IPS DF 4.7 (cell line): ENCODE data around the gene NCLN.
"Not testable (repeated sequence)": the region's sequence is repeated elsewhere in the genome, so short reads cannot be mapped to it uniquely, and the experiment has no call there.

Source experiments
- DNase-seq: peaks from one replicate; pipeline ENCODE4 v3.0.0-alpha.2; 2013; ENCODE audit warnings: low spot score; ENCODE audit errors: extremely low read depth

NCLN gene

DNA sequence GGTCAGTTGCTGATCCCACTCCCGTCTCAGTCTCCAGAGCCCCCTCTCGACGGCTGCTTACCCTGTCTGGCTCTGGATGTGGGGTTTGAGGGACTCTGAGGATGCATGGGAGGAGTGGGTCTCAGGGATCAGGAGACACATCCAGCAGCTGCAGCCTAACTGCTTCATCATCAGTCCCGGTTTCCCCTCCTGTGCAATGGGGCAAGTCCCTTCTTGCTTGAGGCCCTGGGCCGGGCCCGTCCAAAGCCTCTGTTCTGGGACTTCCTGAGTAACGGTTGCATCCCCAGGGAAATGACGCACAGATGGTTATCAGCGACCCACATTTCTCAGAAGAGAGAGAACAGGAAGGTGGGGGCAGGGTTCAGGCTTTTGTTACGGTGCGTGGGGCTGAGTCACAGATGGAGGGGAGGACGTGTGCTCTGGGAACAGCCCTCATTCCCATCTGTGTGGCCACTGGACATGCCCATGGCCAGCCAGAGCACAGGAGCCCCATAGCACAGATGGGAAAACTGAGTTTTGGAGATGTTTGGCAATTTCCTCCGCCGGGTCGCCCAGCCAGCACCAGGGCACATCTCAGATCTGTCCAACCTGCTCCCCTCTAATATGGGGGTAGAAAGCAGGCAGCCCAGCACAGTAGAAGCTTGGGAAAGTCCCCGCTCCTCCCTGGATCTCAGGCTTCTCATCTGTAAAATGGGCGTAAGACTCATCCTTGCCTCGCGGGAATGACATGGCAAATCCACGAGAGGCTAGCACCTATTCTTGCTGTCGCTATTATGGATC is 30.6 kb upstream of the NCLN start:
- no peak for DNase-seq

DNA sequence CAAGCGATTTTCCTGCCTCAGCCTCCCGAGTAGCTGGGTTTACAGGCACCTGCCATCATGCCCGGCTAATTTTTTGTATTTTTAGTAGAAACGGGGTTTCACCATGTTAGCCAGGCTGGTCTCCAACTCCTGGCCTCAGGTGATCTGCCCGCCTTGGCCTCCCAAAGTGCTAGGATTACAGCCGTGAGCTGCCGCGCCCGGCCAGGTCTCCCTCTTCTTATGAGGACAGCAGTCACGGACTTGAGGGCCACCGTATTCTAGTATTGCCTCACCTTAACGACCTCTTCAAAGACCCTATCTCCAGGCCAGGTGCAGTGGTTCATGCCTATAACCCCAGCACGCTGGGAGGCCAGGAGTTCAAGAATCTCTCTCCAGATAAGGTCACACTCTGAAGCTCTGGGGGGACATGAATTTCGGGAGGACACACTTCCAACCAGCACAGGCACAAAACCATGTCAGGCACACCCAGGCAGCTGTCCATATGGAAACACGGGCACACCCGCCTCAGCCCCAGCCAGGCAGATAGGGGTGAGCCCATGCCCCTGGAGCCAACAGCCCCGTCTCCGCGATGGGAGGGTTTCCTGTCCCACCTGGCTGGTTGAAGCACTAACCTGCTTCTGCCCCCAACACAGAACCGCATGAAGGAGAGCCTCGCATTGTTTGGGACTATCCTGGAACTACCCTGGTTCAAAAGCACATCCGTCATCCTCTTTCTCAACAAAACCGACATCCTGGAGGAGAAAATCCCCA is 28.5 kb upstream of the NCLN start:
- no peak for DNase-seq

DNA sequence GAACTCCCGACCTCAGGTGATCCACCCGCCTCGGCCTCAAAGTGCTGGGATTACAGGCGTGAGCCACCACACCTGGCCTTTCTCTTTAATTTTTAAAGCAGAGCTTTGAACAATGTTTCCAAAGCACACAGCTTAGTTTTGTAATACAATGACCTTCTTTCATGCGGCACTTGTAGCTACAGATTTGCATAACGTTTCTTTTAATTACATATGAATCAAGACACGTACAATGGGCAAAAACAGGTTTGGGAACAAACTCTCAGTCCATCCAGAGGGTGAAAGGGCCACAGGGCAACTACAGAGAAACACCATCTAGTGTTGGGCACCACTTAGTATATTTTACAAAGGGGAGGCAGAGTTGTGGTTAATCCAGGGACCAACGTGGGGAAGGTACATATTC is 26.2 kb upstream of the NCLN start:
- DNase-seq: no peak

DNA sequence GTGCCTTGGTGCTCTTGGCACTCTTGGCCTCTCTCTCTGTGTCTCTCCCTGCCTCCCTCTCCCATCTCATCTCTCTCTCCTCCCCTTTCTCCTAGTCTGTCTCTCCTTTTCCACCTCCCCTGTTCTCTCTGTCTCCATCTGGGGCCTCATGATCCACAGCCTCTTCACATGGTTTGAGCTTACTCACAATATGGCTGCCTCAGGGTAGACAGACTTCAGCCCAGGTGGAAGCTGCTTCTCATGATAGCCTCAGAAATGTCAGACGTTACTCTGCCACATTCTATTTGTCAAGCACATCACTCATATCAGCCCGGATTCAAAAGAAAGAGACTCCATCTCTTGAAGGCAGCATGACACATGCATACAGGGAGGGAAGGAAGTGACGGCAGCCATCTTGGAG is 25.5 kb upstream of the NCLN start:
- no peak for DNase-seq

DNA sequence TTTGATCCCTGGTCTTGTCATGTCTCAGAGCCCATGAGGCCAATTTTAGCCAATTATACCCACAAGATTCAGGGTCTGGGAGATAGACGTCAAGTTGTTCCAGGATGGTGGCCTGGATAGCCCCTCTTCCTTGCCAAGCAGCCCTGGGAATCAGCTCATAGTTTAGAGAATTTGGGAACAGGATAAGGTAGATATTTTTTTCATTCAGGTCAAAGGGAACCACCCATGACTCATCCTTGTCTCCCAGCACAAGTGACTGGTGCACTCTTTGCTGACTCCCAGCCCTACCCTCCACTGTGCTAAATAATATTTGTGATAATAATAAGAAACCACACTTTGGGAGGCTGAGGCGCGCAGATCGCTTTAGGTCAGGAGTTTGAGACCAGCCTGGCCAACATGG is 24.3 kb upstream of the NCLN start:
- no peak for DNase-seq

DNA sequence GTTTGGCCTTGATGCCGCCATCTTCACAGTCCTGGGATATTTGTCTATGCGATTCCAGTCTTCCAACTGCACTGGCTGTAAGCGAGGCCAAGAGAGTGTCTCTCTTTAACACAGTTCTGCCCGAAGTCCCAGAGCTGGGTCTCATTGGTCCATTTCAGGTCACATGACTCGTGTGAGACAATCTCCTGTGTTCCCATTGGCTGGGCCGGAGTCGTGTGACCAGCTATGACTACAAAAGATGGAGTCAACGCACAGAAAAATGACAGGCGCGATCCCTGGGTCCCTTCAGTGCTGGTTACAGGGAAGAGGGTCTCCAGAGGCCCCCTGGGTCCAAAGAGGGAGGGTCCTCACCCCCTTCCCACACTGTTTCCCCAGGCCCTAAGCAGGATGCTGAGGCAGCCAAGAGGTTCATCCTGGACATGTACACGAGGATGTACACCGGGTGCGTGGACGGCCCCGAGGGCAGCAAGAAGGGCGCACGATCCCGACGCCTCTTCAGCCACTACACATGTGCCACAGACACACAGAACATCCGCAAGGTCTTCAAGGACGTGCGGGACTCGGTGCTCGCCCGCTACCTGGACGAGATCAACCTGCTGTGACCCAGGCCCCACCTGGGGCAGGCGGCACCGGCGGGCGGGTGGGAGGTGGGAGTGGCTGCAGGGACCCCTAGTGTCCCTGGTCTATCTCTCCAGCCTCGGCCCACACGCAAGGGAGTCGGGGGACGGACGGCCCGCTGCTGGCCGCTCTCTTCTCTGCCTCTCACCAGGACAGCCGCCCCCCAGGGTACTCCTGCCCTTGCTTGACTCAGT is 23.1 kb upstream of the NCLN start:
- no peak for DNase-seq

DNA sequence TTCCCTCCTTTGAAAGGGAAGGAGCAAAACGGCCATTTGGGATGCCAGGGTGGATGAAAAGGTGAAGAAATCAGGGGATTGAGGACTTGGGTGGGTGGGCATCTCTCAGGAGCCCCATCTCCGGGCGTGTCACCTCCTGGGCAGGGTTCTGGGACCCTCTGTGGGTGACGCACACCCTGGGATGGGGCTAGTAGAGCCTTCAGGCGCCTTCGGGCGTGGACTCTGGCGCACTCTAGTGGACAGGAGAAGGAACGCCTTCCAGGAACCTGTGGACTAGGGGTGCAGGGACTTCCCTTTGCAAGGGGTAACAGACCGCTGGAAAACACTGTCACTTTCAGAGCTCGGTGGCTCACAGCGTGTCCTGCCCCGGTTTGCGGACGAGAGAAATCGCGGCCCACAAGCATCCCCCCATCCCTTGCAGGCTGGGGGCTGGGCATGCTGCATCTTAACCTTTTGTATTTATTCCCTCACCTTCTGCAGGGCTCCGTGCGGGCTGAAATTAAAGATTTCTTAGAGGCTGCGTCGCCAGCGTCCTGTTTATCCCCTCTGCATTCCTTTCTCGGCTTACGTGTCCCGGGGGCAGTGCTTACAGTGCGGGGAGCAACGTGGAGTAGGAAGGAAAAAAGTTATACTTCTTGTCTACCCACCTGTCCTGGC is 22.4 kb upstream of the NCLN start:
- no peak for DNase-seq

DNA sequence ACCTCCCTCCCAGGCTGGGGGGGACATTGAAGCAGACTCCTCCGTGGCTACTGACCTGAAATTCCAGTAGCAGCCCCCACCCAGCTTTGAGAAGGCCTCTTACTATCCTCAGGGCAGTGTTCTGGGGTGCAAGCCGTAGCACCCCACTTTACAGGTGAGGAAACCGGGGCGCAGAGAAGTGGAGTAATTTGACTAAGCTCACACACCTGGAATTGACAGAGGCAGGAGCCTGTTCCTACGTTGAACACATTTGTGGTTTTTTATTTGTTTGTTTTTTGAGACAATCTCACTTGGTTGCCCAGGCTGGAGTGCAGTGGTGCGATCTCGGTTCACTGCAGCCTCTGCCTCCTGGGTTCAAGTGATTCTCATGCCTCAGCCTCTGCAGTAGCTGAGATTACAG is 21.8 kb upstream of the NCLN start:
- DNase-seq: no peak

DNA sequence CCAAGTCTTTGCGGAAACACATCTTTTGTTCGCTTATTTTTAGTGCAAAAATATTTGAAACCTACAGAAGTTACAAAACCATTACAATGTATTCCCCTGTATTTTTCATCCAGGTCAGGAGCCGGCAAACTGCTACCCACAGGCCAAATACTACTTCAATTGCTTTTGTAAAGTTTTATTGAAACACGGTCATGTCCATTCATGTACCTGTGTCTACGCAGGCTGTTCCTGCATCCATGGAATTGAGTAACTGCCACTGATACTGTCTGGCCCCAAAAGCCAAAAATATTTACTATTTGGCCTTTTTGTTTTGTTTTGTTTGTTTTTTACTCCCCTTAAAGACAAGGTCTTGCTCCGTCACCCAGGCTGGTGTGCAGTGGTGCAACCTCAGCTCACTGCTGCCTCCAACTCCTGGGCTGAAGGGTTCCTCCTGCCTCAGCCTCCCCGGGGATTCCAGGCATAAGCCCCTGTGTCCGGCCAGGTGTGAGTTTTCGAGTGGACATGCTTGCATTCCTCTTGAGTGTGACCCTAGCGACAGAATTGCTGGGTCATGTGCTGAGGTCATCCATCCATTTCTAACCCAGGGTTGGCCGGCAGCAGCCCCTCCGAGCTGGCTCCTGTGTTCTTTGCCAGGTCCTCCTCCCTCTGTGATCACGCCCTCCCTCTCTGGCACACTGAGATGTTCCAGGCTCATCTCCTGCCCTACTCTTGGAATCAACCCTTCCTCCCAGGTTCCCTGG is 18.0 kb upstream of the NCLN start:
- no peak for DNase-seq

DNA sequence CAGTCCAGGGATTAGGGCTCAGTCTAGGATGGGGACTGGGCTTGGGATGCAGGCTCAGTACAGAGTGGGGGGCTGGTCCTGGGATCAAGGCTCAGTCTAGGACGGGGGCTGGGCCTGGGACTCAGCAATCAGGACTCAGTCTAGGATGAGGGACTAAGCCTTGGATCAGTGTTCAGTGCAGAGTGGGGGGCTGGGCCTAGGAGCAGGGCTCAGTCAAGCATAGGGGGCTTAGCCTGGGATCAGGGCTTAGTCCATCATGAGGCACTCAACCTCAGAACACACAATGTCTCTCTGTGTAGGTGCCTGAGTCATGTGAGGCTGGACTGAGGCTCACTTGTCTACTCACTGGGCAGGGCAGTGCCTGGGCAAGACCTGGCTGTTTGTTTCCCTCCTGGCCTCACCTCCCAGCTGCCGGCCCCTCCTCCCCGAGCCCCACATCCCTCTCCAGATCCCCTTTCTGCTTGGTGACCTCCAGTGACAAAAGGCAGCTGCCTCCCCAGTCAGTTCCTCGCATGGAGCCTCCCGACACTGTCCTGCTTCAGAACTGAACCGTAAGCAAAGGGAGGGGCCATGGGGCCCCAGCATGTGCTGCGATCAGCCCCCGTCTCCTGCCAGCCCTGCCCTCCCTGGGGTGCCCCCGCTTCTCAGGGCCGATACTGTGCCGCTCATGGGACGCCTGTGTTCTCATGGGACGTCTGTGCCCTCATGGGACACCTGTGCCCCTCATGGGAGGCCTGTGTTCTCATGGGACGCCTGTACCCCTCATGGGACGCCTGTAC is 13.6 kb upstream of the NCLN start:
- DNase-seq: no peak

DNA sequence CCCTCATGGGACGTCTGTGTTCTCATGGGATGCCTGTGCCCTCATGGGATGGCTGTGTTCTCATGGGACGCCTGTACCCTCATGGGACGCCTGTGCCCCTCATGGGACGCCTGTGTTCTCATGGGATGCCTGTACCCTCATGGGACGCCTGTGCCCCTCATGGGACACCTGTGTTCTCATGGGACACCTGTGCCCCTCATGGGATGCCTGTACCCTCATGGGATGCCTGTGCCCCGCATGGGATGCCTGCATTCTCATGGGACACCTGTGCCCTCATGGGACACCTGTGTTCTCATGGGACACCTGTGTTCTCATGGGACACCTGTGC is 13.1 kb upstream of the NCLN start:
- DNase-seq: not testable (repeated sequence)

DNA sequence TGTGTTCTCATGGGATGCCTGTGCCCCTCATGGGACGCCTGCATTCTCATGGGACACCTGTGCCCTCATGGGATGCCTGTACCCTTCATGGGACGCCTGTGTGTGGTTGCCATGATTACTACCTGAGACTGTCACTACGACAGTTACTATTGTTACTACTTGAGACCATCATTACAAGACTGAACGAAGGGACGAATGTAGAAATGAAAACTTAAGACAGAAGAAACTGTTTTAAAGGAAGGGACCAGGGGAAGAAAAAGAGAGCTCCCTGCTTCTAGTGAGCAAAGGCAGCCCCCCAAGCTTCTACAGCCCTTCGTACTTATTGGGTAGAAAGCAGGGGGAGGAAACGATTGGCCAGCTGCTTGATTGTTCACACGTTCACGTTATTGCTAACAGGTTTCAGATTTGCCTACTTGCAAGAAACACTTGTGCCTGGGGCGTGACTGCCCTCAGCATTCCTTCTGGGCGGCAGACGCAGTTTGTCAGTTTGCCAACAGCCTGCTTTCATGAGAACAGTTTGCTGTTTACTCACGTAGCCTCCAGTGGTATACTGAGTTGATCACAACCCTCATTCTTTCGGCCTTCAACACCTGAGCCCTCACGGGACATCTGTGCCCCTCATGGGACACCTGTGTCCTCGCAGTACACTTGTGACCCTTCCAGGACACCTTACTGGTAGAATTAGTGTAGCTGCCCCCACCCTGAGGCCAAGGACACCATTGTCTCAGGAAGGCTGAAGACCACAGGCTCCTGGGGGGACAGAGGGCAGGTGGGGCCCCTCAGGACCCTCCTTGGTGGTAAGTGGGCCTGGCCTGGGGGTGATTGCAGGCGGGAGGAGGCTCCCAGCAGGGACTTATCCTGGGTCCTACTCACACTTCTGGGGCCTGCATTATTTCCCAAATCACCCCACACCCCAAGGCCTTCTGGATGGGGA is 9.7 kb upstream of the NCLN start:
- no peak for DNase-seq

DNA sequence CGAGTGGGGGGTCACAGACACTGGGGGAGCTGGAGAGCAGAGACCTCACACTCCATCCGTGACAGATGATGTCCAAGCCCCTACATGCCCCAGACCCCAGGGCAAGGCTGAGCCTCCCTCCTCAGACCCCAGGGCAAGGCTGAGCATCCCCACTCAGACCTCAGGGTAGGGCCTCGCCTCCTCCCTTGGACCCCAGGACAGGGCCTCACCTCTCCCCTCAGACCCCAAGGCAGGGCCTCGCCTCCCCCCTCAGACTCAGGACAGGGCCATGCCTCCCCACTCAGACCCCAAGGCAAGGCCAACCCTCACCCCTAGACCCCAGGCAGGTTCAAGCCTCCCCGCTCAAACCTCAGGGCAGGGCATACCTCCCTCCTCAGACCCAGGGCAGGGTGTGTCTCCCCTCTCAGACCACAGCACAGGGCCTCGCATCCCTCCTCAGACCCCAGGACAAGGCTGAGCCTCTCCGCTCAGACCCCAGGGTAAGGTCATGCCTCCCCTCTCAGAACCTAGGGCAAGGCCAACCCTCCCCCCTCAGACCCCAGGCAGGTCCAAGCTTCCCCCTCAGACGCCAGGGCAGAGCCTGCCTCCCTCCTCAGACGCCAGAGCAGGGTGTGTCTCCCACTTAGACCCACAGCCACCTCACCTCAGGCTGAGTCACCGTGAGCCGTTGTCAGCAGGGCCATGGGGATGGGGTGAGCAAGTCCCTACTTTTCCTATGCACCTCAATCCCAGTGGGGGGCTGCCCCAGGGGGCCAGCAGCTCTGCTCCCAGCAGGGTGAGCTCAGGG is 8.8 kb upstream of the NCLN start:
- no peak for DNase-seq

DNA sequence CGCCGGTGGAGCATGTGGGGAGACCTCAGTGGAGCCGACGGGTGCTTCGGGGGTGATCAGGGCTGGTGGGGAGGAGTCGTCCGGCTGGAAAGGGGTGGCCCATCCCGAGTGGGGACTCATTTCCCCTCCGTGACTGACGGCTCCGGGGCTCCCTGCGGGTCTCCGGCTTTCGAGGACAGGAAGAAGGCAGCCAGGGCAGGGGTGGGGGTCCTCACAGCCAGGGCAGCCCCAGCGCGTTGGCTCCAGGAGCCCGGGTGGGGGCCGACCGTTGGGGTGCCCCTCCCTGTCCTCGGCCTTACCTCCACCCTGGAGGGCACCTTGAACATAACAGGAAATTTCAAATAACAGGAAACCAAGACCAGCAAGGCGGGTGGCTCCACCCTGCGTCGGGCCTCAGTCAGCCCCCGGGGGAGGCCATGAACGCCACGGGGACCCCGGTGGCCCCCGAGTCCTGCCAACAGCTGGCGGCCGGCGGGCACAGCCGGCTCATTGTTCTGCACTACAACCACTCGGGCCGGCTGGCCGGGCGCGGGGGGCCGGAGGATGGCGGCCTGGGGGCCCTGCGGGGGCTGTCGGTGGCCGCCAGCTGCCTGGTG is 7.3 kb upstream of the NCLN start, which contains the start of gene S1PR4:
Gene S1PR4, plus strand, starts transcription at position 393 of the 596 bp plus-strand sequence. Its CDS starts 24 bp downstream, at position 417.
- no peak for DNase-seq

DNA sequence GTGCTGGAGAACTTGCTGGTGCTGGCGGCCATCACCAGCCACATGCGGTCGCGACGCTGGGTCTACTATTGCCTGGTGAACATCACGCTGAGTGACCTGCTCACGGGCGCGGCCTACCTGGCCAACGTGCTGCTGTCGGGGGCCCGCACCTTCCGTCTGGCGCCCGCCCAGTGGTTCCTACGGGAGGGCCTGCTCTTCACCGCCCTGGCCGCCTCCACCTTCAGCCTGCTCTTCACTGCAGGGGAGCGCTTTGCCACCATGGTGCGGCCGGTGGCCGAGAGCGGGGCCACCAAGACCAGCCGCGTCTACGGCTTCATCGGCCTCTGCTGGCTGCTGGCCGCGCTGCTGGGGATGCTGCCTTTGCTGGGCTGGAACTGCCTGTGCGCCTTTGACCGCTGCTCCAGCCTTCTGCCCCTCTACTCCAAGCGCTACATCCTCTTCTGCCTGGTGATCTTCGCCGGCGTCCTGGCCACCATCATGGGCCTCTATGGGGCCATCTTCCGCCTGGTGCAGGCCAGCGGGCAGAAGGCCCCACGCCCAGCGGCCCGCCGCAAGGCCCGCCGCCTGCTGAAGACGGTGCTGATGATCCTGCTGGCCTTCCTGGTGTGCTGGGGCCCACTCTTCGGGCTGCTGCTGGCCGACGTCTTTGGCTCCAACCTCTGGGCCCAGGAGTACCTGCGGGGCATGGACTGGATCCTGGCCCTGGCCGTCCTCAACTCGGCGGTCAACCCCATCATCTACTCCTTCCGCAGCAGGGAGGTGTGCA is 6.6 kb upstream of the NCLN start:
- DNase-seq: no peak

DNA sequence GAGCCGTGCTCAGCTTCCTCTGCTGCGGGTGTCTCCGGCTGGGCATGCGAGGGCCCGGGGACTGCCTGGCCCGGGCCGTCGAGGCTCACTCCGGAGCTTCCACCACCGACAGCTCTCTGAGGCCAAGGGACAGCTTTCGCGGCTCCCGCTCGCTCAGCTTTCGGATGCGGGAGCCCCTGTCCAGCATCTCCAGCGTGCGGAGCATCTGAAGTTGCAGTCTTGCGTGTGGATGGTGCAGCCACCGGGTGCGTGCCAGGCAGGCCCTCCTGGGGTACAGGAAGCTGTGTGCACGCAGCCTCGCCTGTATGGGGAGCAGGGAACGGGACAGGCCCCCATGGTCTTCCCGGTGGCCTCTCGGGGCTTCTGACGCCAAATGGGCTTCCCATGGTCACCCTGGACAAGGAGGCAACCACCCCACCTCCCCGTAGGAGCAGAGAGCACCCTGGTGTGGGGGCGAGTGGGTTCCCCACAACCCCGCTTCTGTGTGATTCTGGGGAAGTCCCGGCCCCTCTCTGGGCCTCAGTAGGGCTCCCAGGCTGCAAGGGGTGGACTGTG is 5.9 kb upstream of the NCLN start:
- DNase-seq: no peak
